Left lung (tissue), 10 donors: ENCODE data around the gene PIBF1. TPM values are rescaled to one million over a fixed set of nuclear protein-coding genes. Genes with fewer than 3 reads are reported as not detected.

Experiments
- ATAC-seq: fragments of 200-7000 bp; cut with Tn5 transposase; one replicate; pipeline ENCODE4 v1.9.1; 2020; ENCODE audit warnings: moderate library complexity
- DNase-seq, 4 donors: peaks; one replicate each; pipeline ENCODE4 v3.0.0-alpha.2; 2013 to 2020
- H3K27ac ChIP-seq, 2 donors: fragments of 200-600 bp; sonication (generic) in 1 of 2; one replicate each; pipeline versions ENCODE4 v1.5.0 to v1.8.0; 2020 to 2021
- H3K27me3 ChIP-seq, 2 donors: fragments of 200-600 bp; sonication (generic) in 1 of 2; one replicate each; pipeline versions ENCODE4 v1.5.0 to v1.8.0; 2020 to 2021
- H3K36me3 ChIP-seq, 2 donors: fragments of 200-600 bp; sonication (generic) in 1 of 2; one replicate each; pipeline versions ENCODE4 v1.5.0 to v1.8.0; 2020 to 2021
- H3K4me1 ChIP-seq, 2 donors: fragments of 200-600 bp; one replicate each; pipeline ENCODE4 v1.8.0; 2021
- H3K4me3 ChIP-seq, 2 donors: fragments of 200-600 bp; sonication (generic) in 1 of 2; one replicate each; pipeline versions ENCODE4 v1.5.0 to v1.8.0; 2020 to 2021; ENCODE audit warnings: mild to moderate bottlenecking in 1 of 2
- H3K9me3 ChIP-seq, 2 donors: fragments of 200-600 bp; sonication (generic) in 1 of 2; one replicate each; pipeline versions ENCODE4 v1.5.0 to v1.8.0; 2020 to 2021
- CTCF ChIP-seq, 2 donors: fragments of 200-600 bp; sonication (generic) in 1 of 2; IDR thresholded peaks; one replicate each; pipeline versions ENCODE4 v1.5.0 to v1.8.0; 2021; ENCODE audit warnings: antibody characterized with exemption in 2 of 2
- intact Hi-C, 2 donors: fragments of 100-400 bp; cut with DNase I; formaldehyde crosslinking; loops; one replicate each; pipeline versions ENCODE4 v1.11.2 to v1.14.2; 2022
- polyA plus RNA-seq, 6 donors: library from polyadenylated mRNA; unstranded; fragments of 120-200 nt; gene quantifications; one replicate each; pipeline ENCODE4 v1.2.1, GENCODE V29; 2013; ENCODE audit not compliant: insufficient read length in 6 of 6
- total RNA-seq, 2 donors: library from RNA; stranded (reverse); fragmentation: NEBNext Ultra II Directional; extraction: Animal tissue kit (Norgen Biotek cat#: 25700); gene quantifications; one replicate each; pipeline ENCODE4 v1.2.1, GENCODE V29; 2021
- donor health status: DM: no; HTN: yes; CAD: no.
- donor health status: DM: no; HTN: no; CAD: no.

PIBF1 gene
- total and polyA plus RNA-seq, 8 donors = 20.7 to 52.6 (median 41.4) TPM

DNA sequence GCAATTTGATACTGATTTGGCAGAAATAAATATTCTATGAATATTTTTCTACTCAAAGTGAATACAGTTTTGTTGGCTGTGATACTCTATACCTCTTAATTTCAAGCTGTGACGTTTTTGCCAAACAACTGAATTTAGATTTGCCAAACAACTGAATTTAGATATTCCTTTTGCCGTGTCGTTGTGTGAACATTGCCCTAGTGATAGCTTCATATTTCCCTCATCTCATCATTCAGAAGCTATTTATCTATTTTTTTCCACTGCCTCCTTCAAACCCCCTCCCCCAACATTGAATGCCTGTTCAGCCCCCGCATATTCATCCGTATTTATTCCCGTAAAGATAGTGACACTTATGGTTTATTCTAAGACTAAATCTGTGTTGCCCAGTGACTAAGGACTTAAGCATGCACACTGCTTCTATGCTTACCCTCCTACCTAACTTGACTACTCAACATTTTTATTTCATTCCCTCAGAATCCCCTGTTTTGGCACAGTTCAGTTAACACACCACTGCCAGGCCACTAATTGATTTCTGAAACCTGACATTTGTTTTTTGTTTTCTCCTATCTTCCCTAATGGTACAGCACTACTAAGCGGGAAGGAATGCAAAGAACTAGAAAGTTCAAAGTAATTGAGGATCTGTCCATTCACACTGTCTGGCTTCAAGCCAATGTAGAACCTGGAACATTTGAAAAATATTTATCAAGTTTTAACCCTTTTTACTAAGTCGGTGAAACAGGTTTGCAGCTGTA, 274.1 kb downstream of the PIBF1 start:
- Histone ChIP-seq H3K4me1 (peaks cover 5 to 27% of the 10 kb centered on the region in 2 donors), H3K4me3 (no peak overlapping the region), H3K9me3 (no peaks in the 10 kb centered on the region), H3K27me3 (peaks cover 10 to 53% of the 10 kb centered on the region in 2 donors), H3K36me3 (no peaks in the 10 kb centered on the region), H3K27ac (no peak overlapping the region)
- ATAC-seq = no peak
- intact Hi-C loops = no loop called here
- DNase-seq = no peak
- TF ChIP-seq CTCF (IDR thresholded peaks at IDR 0.05) = no peak

GRCh38 chr13:73056565-73056962, 274.6 kb downstream of the PIBF1 start:
- H3K4me3 ChIP-seq = no peak overlapping the region
- peaks cover 10 to 53% of the 10 kb centered on the region in 2 donors for H3K27me3 ChIP-seq
- intact Hi-C loops = no loop called here
- DNase-seq (no peak), ATAC-seq (no peak)
- H3K27ac ChIP-seq = no peak overlapping the region
- no peak for TF ChIP-seq CTCF (IDR thresholded peaks at IDR 0.05)
- peaks cover 5 to 32% of the 10 kb centered on the region in 2 donors for H3K4me1 ChIP-seq
- H3K36me3 ChIP-seq = no peaks in the 10 kb centered on the region
- H3K9me3 ChIP-seq = no peaks in the 10 kb centered on the region

DNA sequence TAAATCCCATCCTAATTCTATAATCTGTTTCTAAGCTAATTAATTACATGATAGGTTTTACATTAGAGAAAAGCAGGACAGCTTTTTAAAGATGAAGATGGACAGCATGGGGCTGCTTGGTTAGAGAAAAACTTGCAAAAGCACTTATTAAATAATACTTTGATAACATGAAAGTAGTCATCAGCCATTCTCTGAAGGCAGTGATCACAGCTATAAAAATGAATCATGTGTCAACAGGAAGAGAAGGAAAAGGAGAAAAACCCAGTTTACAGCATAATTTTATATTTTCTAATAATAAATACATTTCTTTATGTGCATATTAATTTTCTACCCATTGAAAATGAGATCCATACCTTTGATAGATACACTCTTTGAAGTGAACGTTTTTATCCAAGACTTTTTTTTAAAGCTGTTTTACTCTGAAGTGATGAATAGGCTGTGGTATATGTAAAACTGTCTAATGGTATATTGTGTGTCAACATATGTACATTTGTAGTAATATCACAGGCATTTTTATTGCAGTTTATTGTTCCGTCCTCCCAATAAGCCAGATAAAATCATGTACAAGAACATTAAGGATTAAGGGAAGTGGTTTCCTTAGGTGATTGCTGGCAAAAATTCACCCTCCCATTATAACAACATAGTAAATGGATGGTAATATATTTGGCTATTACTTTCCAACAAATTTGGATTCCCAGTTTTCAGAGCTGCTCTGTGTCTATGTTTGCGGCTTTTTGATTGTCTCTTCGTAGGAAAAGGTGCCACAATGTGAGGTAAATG, 275.5 kb downstream of the PIBF1 start:
- H3K36me3 ChIP-seq = peaks cover 0 to 5% of the 10 kb centered on the region in 2 donors
- no peak for TF ChIP-seq CTCF (IDR thresholded peaks at IDR 0.05)
- intact Hi-C loops = no loop called here
- H3K27ac ChIP-seq = peak overlapping the region; percentile 75 to 89
- H3K4me3 ChIP-seq = peak overlapping the region in 1 of 2 donors; percentile 73
- H3K4me1 ChIP-seq = peaks cover 5 to 32% of the 10 kb centered on the region in 2 donors
- DNase-seq (no peak), ATAC-seq (no peak)
- no peaks in the 10 kb centered on the region for H3K9me3 ChIP-seq
- peaks cover 10 to 53% of the 10 kb centered on the region in 2 donors for H3K27me3 ChIP-seq

- ATAC-seq (no peak), DNase-seq (no peak)
- no peaks in the 10 kb centered on the region for H3K9me3 ChIP-seq
- peaks cover 5 to 32% of the 10 kb centered on the region in 2 donors for H3K4me1 ChIP-seq
- peak overlapping the region; percentile 73 to 75 for H3K4me3 ChIP-seq
- H3K36me3 ChIP-seq = peaks cover 0 to 5% of the 10 kb centered on the region in 2 donors
- no peak for TF ChIP-seq CTCF (IDR thresholded peaks at IDR 0.05)
- H3K27ac ChIP-seq = peak overlapping the region; percentile 75 to 89
- peaks cover 10 to 53% of the 10 kb centered on the region in 2 donors for H3K27me3 ChIP-seq
- intact Hi-C loops = no loop called here
Measured at GRCh38 chr13:73058064-73058313, 276.1 kb downstream of the PIBF1 start.

DNA sequence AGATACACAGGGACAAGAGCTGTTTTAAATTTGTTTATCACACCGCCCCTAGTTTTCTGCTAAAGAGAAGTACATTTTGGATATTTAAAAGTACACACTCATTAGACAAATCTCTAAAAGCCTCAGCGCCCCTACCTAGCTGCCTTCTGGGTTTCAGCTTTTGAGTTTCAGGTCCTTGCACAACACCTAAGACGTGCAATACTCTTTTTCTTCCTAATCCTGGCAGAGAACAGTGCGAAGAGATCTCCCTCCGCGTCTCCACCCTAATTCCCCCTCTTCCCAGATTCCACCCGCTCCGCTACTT, 276.5 kb downstream of the PIBF1 start:
- ATAC-seq = no peak
- peak overlapping the region; percentile 73 to 75 for H3K4me3 ChIP-seq
- peaks cover 10 to 53% of the 10 kb centered on the region in 2 donors for H3K27me3 ChIP-seq
- no peaks in the 10 kb centered on the region for H3K9me3 ChIP-seq
- intact Hi-C loops = no loop called here
- H3K36me3 ChIP-seq = peaks cover 0 to 5% of the 10 kb centered on the region in 2 donors
- no peak for DNase-seq
- TF ChIP-seq CTCF (IDR thresholded peaks at IDR 0.05) = no peak
- peaks cover 5 to 32% of the 10 kb centered on the region in 2 donors for H3K4me1 ChIP-seq
- peak overlapping the region; percentile 75 to 89 for H3K27ac ChIP-seq
